Posterior cingulate gyrus (tissue), 11 donors: ENCODE results near the gene RPS27.
"Not testable (repeated sequence)": the region's sequence is repeated elsewhere in the genome, so short reads cannot be mapped to it uniquely, and the experiment has no call there.

ENCODE experiments used
- DNase-seq, 10 donors: peaks; one replicate each; pipeline versions ENCODE4 v3.0.0 to v3.0.0-alpha.2; 2020 to 2021; ENCODE audit warnings: mixed read lengths in 3 of 10
- intact Hi-C: fragments of 100-400 bp; cut with DNase I; formaldehyde crosslinking; loops from one replicate; pipeline ENCODE4 v1.15.1; 2023

Gene RPS27

GRCh38 chr1:153984123-153984894 is 6.3 kb upstream of the RPS27 start:
- intact Hi-C loops: no loop called here
- DNase-seq: no peak

- intact Hi-C loops: loop anchor here (5.0 kb wide), 1 partner anchor 258 kb away; the partner anchor contains the start of gene INTS3
- no peak for DNase-seq
Observed at GRCh38 chr1:153985341-153985912, 5.1 kb upstream of the RPS27 start.

GRCh38 chr1:153985941-153986761 is 4.4 kb upstream of the RPS27 start, which contains the start of gene RAB13:
Gene RAB13, minus strand, starts transcription at chr1:153986339. Its CDS starts 103 bp downstream, at chr1:153986236.
- DNase-seq: peak in 9 of 10 donors; percentile 38 to 92 (median 59)
- intact Hi-C loops: loop anchor here (1.0 to 5.0 kb wide), 3 partner anchors 189 to 309 kb away; partner anchors contain the start of gene INTS3

- intact Hi-C loops: loop anchor here (5.0 kb wide), 1 partner anchor 260 kb away; the partner anchor contains the start of gene INTS3
- DNase-seq: peak in 2 of 10 donors; percentile 12 to 14
Observed at GRCh38 chr1:153987621-153988020, 2.9 kb upstream of the RPS27 start.

- intact Hi-C loops: no loop called here
- no peak for DNase-seq
Observed at GRCh38 chr1:153991151-153991630, 629 bp downstream of the RPS27 start.

GRCh38 chr1:153991806-153992205 is 1.2 kb downstream of the RPS27 start:
- DNase-seq: no peak
- intact Hi-C loops: no loop called here

GRCh38 chr1:153995202-153995601 is 4.6 kb downstream of the RPS27 start:
- intact Hi-C loops: no loop called here
- DNase-seq: no peak

- intact Hi-C loops: no loop called here
- DNase-seq: no peak
Observed at GRCh38 chr1:153995640-153996039, 5.1 kb downstream of the RPS27 start.

- intact Hi-C loops, DNase-seq: not testable (repeated sequence)
Observed at GRCh38 chr1:153996882-153997281, 6.3 kb downstream of the RPS27 start.

GRCh38 chr1:154000420-154000819 is 9.9 kb downstream of the RPS27 start:
- intact Hi-C loops: no loop called here
- no peak for DNase-seq

GRCh38 chr1:154006136-154006535 is 15.6 kb downstream of the RPS27 start:
- DNase-seq: no peak
- intact Hi-C loops: no loop called here

GRCh38 chr1:154012129-154012528 is 21.6 kb downstream of the RPS27 start:
- DNase-seq: no peak
- intact Hi-C loops: no loop called here

- DNase-seq, intact Hi-C loops: not testable (repeated sequence)
Observed at GRCh38 chr1:154012543-154012942, 22.0 kb downstream of the RPS27 start.

- intact Hi-C loops: no loop called here
- DNase-seq: no peak
Observed at GRCh38 chr1:154014154-154014907, 23.8 kb downstream of the RPS27 start.

GRCh38 chr1:154019269-154019668 is 28.7 kb downstream of the RPS27 start:
- DNase-seq: no peak
- intact Hi-C loops: no loop called here

GRCh38 chr1:154019940-154020339 is 29.4 kb downstream of the RPS27 start:
- no peak for DNase-seq
- intact Hi-C loops: loop anchor here (10.0 kb wide), 1 partner anchor 115 kb away; no protein-coding TSS in a partner anchor

- DNase-seq, intact Hi-C loops: not testable (repeated sequence)
Observed at GRCh38 chr1:154033697-154034096, 43.1 kb downstream of the RPS27 start.
